ENCODE data around the gene SLITRK4.

The SLITRK4 gene, protein sequence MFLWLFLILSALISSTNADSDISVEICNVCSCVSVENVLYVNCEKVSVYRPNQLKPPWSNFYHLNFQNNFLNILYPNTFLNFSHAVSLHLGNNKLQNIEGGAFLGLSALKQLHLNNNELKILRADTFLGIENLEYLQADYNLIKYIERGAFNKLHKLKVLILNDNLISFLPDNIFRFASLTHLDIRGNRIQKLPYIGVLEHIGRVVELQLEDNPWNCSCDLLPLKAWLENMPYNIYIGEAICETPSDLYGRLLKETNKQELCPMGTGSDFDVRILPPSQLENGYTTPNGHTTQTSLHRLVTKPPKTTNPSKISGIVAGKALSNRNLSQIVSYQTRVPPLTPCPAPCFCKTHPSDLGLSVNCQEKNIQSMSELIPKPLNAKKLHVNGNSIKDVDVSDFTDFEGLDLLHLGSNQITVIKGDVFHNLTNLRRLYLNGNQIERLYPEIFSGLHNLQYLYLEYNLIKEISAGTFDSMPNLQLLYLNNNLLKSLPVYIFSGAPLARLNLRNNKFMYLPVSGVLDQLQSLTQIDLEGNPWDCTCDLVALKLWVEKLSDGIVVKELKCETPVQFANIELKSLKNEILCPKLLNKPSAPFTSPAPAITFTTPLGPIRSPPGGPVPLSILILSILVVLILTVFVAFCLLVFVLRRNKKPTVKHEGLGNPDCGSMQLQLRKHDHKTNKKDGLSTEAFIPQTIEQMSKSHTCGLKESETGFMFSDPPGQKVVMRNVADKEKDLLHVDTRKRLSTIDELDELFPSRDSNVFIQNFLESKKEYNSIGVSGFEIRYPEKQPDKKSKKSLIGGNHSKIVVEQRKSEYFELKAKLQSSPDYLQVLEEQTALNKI

DNA sequence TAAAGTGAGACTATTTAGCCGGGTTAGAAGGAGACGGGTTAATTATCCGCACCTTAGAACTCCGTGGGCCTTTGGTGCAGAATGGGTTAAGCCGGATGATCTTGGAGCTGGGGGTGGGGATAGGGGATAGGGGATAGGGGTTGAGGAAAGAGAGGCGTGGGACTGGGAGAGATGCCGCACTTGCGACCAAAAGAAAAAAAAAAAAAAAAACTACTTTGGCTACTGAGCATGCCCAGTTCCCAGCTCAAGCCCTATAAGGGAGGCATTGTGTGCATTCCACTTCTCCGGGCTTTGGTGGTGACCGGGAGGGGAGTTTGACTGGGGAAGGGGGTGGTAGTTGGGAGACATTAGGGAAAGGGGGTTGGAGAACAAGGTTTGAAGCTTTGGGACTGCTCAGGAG lies at the start of gene SLITRK4:
Gene SLITRK4 (minus strand): TSS at position 187 of the 400 bp plus-strand sequence. CDS start 4,993 bp downstream, outside the sequence.
- DNase-seq = no peak

DNA sequence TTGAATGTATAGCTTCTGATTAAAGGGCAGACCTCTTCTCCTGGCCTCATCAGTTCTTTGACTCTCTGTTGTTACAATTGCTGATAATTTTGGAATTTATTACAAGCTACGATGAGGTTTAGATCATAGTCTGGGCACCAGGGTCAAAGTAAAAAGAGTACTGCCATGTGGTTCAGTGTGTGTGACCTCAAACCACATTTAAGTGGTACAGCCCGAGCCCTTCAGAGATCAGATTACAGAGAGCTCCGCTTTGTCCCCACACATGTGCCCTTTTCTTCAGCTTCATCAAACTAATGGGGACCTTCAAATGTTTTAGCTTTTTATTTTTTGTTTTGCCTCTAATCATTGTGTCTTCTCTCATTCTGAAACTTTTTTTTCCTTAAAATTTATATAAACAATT lies 47.6 kb upstream of the SLITRK4 start:
- no peak for DNase-seq

DNA sequence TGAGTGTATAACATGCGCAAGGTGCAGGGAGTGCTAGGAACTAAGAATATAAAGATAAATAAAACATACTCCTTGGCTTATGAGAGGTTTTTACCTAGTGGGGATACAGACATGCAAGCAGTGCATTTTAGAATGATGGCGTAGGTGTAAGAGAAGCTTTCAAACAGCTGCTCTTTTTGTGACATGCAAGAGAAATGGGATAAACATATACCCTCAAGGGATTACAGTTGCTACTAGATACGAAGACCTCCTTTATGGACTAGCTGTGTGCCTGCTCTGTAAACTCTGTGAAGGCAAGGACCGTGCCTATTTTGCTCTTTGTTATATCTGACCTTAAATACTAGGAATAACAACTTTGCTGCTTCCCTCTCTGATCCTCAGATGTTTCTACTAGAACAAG lies 39.0 kb upstream of the SLITRK4 start:
- no peak for DNase-seq

DNA sequence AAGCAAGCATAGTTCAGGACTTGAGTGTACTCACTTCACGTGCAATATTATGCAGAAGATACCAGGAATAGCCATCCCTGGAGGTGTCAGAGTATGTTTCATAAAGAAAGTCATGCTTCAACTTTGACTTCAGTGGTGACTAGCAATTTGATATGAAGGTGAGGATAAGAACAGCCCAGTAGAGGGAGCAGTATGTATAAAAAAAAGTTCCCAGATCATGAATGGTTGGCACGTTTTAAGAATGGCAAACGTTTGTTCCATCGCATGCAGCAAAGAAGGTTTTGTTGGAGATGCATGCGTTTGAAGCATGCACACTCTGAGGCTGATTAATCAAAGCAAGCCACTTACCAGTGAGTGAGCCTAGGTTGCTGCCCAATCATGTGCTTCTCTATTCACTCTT lies 33.5 kb upstream of the SLITRK4 start:
- no peak for DNase-seq

DNA sequence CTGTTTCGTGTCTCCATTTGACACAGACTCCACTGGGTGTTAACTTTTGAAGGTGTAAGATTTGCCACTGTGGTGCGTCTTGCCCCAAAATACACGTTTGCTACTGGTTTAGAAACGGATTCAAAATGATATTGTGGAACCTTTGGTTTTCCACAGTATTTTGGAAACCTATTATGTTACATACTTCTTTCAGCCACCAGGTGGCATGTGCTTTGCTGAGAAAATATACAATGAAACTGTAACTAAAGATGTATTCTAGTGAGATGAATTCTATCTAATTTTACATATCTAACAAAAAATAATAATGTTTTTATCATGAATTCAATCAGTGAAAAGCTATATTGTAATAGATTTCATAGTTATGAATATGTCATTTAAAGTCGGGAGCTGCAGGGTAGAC lies 28.4 kb upstream of the SLITRK4 start:
- DNase-seq = no peak

DNA sequence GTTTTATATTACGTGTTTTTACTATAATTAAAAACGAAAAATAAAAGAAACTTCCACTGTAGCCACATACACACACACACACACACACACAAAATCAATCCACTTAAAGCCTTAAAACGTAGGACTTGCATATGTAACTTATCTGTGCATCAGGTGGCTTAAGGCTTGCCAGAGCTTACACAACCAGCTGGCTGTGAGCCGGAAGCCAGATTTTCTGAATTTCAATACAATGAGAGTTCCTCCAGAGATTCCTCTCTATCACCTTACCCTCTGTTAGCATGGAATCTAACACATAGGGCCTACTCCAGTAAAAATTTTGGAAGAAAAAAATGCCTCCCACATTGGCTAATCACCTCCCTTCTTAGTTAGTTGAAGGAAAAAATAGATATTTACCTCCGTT lies 27.9 kb upstream of the SLITRK4 start:
- DNase-seq = no peak

DNA sequence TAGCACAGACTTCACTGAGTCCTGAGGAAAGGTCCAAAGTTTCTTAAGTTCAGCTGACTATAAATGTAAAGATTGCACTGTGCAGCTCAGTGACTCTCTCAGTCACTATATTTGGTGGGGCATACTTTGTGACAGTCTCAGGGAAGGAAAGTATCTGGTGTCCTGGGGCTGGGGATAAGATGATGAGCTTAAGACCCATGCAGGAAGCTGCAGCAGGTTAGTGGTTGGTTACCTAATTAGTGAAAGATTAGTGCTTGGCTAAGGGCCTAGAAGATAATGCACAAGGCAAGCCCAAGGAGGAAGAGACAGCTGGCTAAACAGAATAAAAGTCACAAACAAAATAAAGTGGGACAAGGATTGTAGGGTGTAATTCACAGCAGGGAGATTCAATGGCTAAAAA lies 25.4 kb upstream of the SLITRK4 start:
- DNase-seq = no peak

DNA sequence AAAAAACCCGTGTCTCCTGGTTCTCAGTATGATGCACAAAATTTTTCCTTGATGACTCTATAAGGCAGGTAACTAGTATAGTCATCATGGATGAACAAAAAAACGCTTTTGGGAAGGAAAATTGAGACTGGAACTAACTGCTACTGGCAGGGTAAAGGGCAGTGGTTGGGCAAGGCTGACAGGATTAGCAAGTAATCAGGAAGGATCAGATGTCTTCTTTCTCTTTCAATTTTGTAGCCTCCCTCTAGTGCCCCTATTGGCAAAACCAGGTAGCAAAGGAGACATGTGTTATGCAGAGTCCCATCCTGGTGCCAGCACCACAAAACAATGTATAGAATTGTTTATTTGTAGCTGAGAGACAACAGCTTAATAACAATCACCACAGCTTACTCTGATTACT lies 12.8 kb upstream of the SLITRK4 start:
- DNase-seq = no peak

DNA sequence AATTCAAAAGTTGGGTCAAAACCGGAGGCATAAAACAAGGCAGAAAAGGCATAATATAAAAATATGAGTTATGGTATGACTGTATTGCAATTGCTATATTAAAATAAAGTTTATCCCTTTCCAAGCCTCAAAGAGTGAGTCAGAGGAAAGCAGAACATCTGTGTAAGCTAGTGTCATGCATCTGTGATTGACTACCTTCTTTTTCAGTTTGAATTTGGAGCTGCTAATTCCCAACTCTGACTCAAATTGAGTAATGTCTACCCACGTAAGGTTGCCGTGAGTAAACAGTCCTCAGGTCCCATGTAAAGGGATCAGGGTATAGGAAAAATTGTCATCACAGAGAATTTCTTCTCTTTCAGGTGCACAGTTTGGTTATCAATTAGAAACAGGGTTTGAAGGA lies 6.5 kb upstream of the SLITRK4 start:
- no peak for DNase-seq

DNA sequence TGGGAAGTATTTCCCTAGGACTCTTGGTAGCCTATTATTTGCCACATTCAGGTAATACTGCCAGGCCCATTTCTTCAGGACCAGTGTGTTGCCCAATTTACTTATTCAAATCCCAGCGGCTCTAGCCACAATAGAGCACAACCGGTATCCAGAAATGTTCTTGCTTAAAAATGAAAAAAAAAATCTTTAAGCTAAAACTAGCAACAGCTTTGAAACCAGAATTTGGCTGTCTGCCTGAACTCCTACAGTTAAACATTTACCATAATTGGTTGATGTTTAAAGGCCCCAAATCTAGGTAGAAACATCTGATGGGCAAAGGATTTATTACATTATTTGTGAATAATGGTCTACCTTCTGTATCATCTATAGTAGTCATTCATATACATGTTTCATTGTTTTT lies 930 bp upstream of the SLITRK4 start:
- DNase-seq = no peak

DNA sequence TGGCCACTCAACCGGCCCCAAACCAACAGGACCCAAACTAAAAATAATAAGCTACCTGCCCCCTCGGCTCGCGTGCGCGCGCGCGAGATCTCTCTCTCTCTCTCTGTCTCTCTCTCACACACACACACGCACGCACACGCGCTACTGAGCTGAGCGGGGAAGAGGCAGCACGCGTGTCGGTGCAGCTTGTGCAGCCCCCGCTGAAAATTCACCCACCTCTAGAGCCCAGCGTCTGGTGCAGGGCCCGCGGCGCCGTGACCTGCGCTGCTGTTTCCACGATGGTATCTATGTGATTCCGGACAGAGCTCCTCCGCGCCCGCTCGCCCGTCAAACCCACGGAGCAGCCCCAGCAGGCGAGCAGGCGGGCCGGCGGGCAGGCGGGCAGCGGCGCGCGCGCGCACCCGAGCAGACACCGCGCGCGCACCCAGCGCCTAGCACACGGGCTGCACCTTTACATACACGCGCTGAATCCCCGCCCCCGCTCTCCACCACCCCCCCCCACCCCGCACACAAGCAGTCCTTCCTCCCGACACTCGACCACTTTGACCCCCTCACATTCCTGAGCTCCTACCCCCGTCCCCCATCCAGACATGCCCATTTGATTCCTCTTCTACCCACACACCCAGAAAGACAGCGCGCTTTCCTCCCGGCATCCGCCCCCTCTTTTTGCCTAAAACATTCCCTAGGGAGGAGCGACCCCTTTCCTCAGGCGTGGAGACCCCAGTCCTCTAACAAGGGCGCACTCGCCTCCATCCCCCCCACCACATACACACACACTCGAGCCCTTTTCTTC lies 1.0 kb downstream of the SLITRK4 start:
- DNase-seq = no peak

DNA sequence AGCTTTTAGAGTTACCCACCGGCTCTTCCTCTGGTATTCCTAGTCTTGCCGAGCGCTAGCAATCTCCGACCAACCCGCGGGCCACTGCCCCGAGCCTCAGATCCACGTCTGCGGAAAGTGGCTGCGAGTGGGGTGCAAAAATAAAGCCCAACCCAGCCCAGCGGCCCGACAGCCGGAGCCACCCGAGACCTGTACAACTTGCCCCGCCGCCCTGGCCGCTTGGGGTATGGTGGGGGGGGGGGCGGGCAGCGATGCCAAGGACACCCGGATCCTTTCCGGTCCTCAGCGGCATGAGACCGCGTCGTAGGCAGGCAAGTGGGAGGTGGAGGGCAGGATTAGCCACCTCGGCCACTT lies 1.6 kb downstream of the SLITRK4 start:
- DNase-seq = no peak

DNA sequence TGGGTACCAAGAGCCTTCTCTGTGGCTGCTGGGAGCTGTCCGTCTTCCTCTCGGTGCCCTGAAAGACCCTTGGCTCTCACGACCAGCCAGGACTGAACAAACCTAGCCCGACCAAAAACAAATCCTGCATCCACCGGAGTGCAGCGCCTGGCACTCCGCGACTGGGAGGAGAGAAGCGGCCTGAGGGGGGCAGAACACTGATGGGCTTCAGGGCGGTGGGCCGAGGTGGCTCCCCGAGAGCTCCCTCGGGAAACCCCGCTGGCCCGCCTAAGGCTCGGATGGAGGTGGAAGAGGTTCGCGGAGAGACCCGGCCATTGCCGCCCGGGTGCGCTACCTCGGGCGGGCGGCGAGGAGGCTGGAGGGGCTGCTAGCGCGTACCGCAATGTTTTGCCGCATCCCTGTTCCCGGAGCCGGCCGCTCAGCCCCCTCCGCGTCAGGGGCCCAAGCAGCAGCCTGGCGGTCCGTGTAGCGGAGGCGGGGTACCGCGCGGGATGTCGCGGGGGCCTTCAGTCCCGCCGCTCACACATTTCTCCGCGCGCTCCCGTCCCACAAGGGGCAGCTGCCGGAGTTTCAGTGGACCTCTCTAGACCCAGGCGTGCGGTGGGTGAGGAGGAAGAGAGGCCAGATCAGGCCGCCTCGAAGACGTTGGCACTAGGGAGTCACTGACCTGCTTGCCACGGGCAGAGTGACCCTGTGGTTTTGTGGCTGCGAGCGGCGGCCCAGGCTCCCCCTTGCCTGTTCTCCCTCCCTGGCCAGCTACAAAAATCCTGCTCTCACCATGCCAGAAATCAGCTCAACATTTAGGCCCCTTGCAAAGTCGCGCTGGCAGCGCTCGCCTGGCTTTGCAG lies 2.2 kb downstream of the SLITRK4 start:
- DNase-seq = no peak

DNA sequence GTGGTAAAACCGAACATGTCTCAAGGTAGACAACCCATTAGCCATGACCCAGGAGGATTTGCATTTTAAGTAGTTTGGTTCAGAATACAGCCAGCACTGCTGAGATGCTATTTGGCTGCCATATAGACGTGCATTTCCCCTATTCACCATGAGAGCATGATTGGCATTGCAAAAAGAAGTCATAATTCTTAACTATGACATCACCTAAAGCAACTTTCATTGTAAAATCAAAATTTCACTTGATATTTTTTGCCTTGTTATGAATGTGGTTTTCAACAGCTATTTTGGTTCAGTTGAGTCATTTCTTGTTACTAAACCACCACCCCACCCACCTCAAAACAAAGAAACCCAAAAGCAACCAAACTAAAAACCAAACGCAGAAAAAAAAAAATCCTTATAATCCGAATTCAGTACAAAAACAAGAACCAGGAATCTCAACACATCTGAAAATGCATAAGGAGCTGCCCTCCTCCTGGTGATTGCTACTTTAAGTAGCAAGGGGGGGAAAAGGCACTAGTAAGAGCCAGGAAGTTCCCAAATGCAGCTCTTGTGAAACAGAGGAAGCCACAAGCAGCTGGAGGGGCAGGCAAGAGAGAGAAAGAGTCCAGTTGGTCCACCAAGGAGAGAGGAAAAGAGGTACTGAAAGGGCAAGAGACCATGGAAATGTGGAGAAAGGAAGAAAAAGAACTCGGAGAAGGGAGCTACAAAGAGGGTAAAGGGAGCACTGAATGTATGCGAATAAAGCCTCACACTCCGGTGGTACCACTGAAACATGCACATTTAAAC lies 3.1 kb downstream of the SLITRK4 start:
- DNase-seq = no peak

DNA sequence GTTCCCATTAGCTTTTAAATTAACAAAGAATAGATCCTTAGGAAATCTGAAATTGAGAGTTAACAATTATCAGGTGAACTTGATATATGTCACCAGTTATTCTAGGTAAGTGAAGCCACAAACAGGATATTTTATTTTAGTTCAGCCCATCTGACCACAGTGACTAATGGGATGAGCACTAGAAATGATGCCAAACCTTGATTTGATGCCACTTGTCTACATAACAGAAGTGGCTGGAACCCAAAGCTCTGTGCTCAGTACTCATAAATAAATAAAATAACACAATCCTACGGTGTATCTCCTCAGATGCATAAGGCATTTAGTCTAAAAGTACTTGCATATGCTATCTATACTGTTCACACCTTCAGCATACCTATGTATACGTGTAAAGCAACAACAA lies 12.2 kb downstream of the SLITRK4 start:
- no peak for DNase-seq

DNA sequence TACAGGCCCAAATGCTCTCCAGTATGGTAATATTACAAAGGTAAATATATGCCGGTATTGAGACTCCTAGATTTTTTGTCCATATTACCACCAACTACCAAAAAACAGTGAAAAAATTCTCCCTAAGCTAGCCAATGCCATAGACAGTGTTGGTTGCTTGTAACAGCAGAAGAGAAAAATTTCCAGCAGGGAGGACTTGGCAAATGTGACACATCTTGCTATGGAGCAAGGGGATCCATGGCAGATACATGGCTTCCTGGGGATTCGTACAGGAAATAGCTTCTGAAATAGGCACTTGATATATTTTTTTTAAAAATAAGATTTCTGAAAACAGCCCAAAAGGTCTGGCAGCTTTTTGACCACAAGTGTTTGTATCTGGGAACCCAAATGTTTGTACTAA lies 14.6 kb downstream of the SLITRK4 start:
- DNase-seq = no peak

DNA sequence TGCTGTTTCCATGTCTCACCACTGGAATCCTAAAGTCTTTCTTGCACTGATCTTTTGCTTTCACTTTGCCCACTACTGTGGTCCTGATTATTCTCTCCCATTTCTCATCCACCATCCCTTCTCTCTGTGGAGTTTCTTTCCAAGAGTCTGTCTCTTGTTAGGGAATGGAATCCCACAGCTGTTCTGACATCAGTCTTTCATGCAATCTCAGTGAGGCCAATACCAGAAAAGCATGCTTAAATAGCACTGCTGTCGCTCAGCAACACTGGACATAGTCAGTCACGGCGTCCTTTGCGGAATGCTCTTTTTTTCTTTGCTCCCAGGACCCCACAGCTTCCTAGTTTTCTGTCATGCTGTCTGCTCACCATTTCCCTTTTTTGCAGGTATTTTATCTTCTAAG lies 20.1 kb downstream of the SLITRK4 start:
- DNase-seq = no peak

DNA sequence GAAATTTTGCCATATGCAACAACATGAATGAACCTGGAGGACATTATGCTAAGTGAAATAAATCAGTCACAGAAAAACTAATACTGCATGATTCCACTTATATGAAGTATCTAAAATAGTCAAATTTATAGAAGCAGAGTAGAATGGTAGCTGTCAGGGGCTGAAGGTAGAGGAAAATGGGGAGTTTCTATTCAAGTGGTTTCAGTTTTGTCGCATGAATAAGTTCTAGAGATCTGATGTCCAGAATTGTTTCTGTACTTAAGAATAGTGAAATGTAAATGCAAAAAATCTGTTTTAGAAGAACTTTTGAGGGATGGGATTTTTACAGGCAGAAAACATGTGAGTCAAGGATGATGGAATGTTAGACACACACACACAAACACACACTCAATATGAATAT lies 34.1 kb downstream of the SLITRK4 start:
- DNase-seq = no peak

DNA sequence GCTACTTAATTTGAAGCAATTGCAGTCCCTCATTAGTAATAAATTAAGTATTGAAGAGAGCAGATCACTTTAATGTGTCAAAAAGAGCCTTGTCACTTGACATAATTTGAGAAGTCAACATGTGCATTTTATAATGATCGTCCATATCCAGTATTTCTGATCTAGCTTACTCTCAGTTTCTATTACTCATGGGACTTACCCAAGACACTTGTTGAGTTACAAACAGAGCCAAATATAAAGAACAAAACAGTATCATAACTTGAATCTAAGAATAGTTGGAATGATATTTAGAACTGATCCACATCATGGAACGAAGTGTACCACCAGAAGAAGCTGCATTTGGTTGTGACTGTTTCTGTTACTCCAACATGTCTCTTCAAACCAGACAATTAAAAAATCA lies 54.7 kb downstream of the SLITRK4 start:
- no peak for DNase-seq

DNA sequence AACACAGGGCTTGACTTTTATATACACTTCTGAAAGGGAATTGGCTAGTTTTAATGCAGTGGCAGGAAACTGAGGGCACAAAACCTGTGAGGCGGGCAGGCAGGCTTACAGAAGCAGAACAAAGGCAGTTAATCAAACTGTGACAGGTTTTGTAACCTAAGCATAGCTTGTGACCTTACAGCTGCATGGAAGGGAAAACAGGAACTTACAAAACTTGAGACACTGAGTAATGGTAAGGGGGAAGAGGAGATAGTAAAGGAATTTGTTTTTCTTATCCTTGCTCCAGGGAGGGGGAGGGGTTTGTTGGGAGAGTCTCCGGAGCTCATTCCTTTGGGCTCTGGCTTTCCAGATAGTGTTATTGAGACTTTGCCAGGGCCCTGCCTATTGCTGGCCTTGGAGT lies 55.6 kb downstream of the SLITRK4 start:
- DNase-seq = no peak
